ENCODE results near the gene ADAMTS5. TPM values are rescaled to one million over a fixed set of nuclear protein-coding genes. Genes with fewer than 3 reads are reported as not detected.

ADAMTS5 gene
- total RNA-seq, 1 donor from 2014 or later = 5.6 TPM

GRCh38 chr21:26956813-26957212 is 10.1 kb downstream of the ADAMTS5 start:
- Histone ChIP-seq H3K4me1 (no peaks in the 10 kb centered on the region), H3K9me3 (no peaks in the 10 kb centered on the region), H3K36me3 (no peaks in the 10 kb centered on the region), H3K27me3 (ENCODE audit: low read depth) (no peaks in the 10 kb centered on the region), H3K4me3 (no peak overlapping the region), H3K27ac (no peak overlapping the region)
- intact Hi-C loops (cut with DNase I) = no loop called here
- ATAC-seq = no peak
- TF ChIP-seq CTCF (IDR thresholded peaks at IDR 0.05) = no peak
- DNase-seq = no peak

DNA sequence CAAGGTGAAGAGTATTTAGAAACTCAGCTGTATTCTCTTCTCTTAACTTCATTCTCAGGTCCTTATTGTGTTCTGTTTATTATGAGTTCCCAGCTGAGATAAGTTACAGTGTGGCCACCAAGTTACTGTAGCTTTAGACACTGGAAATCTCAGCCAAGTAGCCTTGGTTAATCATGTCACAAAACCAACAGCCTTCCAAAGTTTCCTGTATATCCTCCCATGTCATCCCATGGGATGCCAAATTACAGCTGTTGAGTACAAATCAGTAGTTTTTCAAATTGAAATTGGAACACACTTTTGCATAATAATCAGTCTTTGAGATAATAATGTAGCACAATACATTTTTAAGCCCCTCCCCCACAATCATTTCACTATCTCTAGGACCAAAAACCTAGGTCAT is 10.7 kb downstream of the ADAMTS5 start:
- H3K36me3 ChIP-seq = no peaks in the 10 kb centered on the region
- H3K4me1 ChIP-seq = no peaks in the 10 kb centered on the region
- no peak overlapping the region for H3K4me3 ChIP-seq
- H3K9me3 ChIP-seq = no peaks in the 10 kb centered on the region
- H3K27ac ChIP-seq = no peak overlapping the region
- no peak for DNase-seq
- intact Hi-C loops (cut with DNase I) = no loop called here
- TF ChIP-seq CTCF (IDR thresholded peaks at IDR 0.05) = no peak
- no peak for ATAC-seq
- no peaks in the 10 kb centered on the region for H3K27me3 ChIP-seq (ENCODE audit: low read depth)

- no peaks in the 10 kb centered on the region for H3K4me1 ChIP-seq
- TF ChIP-seq CTCF (IDR thresholded peaks at IDR 0.05) = no peak
- intact Hi-C loops (cut with DNase I) = no loop called here
- H3K36me3 ChIP-seq = no peaks in the 10 kb centered on the region
- no peak for ATAC-seq
- no peak overlapping the region for H3K27ac ChIP-seq
- H3K4me3 ChIP-seq = no peak overlapping the region
- H3K9me3 ChIP-seq = no peaks in the 10 kb centered on the region
- no peak for DNase-seq
- H3K27me3 ChIP-seq (ENCODE audit: low read depth) = no peaks in the 10 kb centered on the region
Measured at GRCh38 chr21:26954662-26955121, 12.2 kb downstream of the ADAMTS5 start.

DNA sequence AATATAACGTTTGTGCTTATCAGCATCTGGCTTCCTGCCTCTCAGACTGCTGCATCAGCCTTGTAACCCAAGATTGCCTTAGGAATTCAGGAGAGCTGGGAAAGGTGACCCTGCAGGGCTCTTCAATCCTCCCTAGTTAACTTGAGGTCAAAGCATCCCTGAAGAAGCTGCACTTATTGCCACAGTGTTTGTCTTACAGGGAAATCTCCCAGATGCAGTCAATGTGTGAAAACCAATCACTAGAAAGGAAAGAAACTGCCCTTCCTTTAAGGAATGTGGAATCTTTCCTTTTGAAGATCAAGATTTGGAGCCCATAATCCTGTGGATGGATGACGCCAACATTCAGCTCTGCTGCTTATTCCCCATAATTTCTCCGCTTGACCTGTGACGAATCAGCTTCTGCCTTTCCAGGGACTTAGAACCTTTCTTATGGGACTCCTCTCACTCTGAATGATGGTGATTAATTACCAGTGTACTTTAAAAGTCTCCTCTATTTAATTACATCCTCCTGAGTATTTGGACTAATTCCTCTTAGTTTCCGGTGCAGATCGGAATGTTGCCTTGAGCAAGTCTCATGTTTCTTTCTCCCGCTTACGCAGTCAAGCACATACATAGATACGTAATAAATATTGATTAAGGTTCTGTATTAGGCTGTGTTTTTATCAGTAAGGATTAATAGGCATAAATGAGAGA is 14.4 kb downstream of the ADAMTS5 start:
- Histone ChIP-seq H3K27ac (no peak overlapping the region), H3K4me1 (no peaks in the 10 kb centered on the region), H3K9me3 (no peaks in the 10 kb centered on the region), H3K36me3 (no peaks in the 10 kb centered on the region), H3K4me3 (no peak overlapping the region), H3K27me3 (ENCODE audit: low read depth) (no peaks in the 10 kb centered on the region)
- no peak for TF ChIP-seq CTCF (IDR thresholded peaks at IDR 0.05)
- DNase-seq (no peak), ATAC-seq (no peak)
- intact Hi-C loops (cut with DNase I) = no loop called here

DNA sequence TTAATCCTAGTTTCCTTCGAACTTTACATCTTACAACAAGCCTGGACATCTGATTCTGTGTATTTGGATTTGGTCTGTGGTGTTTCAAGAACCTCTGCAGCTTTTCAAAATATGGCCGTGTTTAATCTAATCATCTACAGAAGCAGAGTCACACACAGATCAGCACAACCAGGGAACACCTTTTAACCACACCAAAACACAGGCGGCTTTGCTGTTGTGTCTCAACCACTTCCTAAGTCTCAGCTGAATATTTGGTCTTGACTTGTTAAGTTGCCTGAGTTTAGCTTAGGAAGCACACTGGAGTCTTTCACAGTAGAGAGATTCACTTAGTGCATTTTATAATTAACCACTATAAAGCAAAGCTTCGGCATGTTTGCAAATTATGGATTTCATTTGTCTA is 17.1 kb downstream of the ADAMTS5 start:
- no peaks in the 10 kb centered on the region for H3K9me3 ChIP-seq
- TF ChIP-seq CTCF (IDR thresholded peaks at IDR 0.05) = no peak
- peaks cover 18% of the 10 kb centered on the region for H3K4me1 ChIP-seq
- intact Hi-C loops (cut with DNase I) = no loop called here
- no peak overlapping the region for H3K27ac ChIP-seq
- DNase-seq = no peak
- H3K4me3 ChIP-seq = no peak overlapping the region
- no peaks in the 10 kb centered on the region for H3K36me3 ChIP-seq
- no peak for ATAC-seq
- H3K27me3 ChIP-seq (ENCODE audit: low read depth) = no peaks in the 10 kb centered on the region
